Loucy (cell line): ENCODE results near the gene CHN2.

ENCODE experiments used
- EZH2phosphoT487 ChIP-seq: fragments of 200-600 bp; IDR thresholded peaks from 2 replicates; pipeline ENCODE4 v1.6.1; 2018; ENCODE audit warnings: antibody characterized with exemption, mild to moderate bottlenecking, moderate library complexity, borderline replicate concordance
- TF ChIP-seq, protein P1 (sequence below): fragments of 200-600 bp; sonication (generic); conservative IDR thresholded peaks from 2 replicates; pipeline ENCODE4 v1.5.1; 2014; ENCODE audit warnings: mild to moderate bottlenecking, antibody characterized with exemption, low read length

DNA sequence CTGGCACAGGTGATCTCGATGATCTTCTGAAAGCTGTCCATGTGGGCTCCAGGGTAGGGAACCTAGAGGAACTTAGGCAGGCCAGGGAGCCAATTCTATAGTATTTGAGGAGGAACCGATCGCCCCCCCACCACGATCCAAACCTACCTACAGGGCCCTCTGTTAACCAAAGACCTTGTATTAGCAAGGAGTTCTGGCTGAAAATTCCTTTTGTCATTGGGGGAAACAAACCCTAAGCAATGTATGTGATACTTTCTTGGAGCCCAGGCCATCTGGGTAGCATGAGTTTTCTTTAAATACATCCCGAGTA, 62.1 kb downstream of the CHN2 start:
- TF ChIP-seq EZH2phosphoT487 = no peak
- TF ChIP-seq, protein P1, sequence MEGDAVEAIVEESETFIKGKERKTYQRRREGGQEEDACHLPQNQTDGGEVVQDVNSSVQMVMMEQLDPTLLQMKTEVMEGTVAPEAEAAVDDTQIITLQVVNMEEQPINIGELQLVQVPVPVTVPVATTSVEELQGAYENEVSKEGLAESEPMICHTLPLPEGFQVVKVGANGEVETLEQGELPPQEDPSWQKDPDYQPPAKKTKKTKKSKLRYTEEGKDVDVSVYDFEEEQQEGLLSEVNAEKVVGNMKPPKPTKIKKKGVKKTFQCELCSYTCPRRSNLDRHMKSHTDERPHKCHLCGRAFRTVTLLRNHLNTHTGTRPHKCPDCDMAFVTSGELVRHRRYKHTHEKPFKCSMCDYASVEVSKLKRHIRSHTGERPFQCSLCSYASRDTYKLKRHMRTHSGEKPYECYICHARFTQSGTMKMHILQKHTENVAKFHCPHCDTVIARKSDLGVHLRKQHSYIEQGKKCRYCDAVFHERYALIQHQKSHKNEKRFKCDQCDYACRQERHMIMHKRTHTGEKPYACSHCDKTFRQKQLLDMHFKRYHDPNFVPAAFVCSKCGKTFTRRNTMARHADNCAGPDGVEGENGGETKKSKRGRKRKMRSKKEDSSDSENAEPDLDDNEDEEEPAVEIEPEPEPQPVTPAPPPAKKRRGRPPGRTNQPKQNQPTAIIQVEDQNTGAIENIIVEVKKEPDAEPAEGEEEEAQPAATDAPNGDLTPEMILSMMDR = no peak
